Iris pigment epithelial cell (primary cell): ENCODE measurements around the gene NAV2.
A peak's percentile ranks its signal among the peaks of the same experiment; 100 is the strongest.

Experiments
- DNase-seq: peaks from one replicate; pipeline ENCODE4 v3.0.0-alpha.2; 2011; ENCODE audit warnings: low read depth

NAV2 gene

GRCh38 chr11:19972651-19973050 is 260.0 kb downstream of the NAV2 start:
- no peak for DNase-seq

- DNase-seq = no peak
Observed at GRCh38 chr11:19973136-19973635, 260.5 kb downstream of the NAV2 start.

GRCh38 chr11:19974886-19975285 is 262.2 kb downstream of the NAV2 start:
- DNase-seq = no peak

GRCh38 chr11:19975414-19975990 is 262.9 kb downstream of the NAV2 start:
- no peak for DNase-seq

GRCh38 chr11:19976281-19976941 is 263.8 kb downstream of the NAV2 start:
- DNase-seq = no peak

GRCh38 chr11:19977941-19978340 is 265.3 kb downstream of the NAV2 start:
- no peak for DNase-seq

GRCh38 chr11:19978668-19979518 is 266.3 kb downstream of the NAV2 start:
- DNase-seq = peak; percentile 92

- DNase-seq = no peak
Observed at GRCh38 chr11:19979519-19979845, 266.8 kb downstream of the NAV2 start.

GRCh38 chr11:19980388-19980787 is 267.8 kb downstream of the NAV2 start:
- peak; percentile 41 for DNase-seq

- DNase-seq = peak; percentile 94
Observed at GRCh38 chr11:19980957-19981669, 268.5 kb downstream of the NAV2 start.

GRCh38 chr11:19982774-19983495 is 270.3 kb downstream of the NAV2 start:
- peak; percentile 80 for DNase-seq

- no peak for DNase-seq
Observed at GRCh38 chr11:19984048-19984742, 271.6 kb downstream of the NAV2 start.

- no peak for DNase-seq
Observed at GRCh38 chr11:19985111-19985510, 272.5 kb downstream of the NAV2 start.

GRCh38 chr11:19987331-19987801 is 274.7 kb downstream of the NAV2 start:
- no peak for DNase-seq

GRCh38 chr11:19988598-19988997 is 276.0 kb downstream of the NAV2 start:
- DNase-seq = peak; percentile 90

GRCh38 chr11:19989191-19989590 is 276.6 kb downstream of the NAV2 start:
- no peak for DNase-seq

GRCh38 chr11:19992162-19992561 is 279.5 kb downstream of the NAV2 start:
- no peak for DNase-seq

GRCh38 chr11:19992998-19993397 is 280.4 kb downstream of the NAV2 start:
- no peak for DNase-seq

GRCh38 chr11:19994672-19995071 is 282.0 kb downstream of the NAV2 start:
- DNase-seq = no peak

- DNase-seq = peak; percentile 96
Observed at GRCh38 chr11:19995145-19995544, 282.5 kb downstream of the NAV2 start.

- no peak for DNase-seq
Observed at GRCh38 chr11:19996571-19996970, 283.9 kb downstream of the NAV2 start.
